K562 (cell line): ENCODE results near the gene ERLEC1. TPM values are rescaled to one million over a fixed set of nuclear protein-coding genes. Genes with fewer than 3 reads are reported as not detected.
A peak's percentile ranks its signal among the peaks of the same experiment; 100 is the strongest.

Experiments used
- ATAC-seq: fragments of 200-7000 bp; cut with Tn5 transposase; 3 replicates; pipeline ENCODE4 v1.9.1; 2020; ENCODE audit warnings: moderate library complexity
- BruUV-seq: library from RNA; stranded (reverse); fragments of 400-500 nt; replicated peaks from 2 replicates; lab custom pipeline; 2021; lab: Mats Ljungman, UMichigan
- CTCF ChIA-PET: fragments of 300-600 bp; formaldehyde crosslinking; extraction: SDS; loops from one replicate; lab custom pipeline; 2021; ENCODE audit warnings: low intra/inter-chr PET ratio; lab: Yijun Ruan, JAX
- POLR2A ChIA-PET: fragments of 300-600, 350-650 bp; sonication (Branson Sonifier 250); formaldehyde crosslinking; extraction: SDS; loops from one replicate; lab custom pipeline; 2021; ENCODE audit warnings: antibody characterized with exemption, inconsistent platforms; lab: Yijun Ruan, JAX
- DNase-seq, 4 experiments: peaks; one replicate each; pipeline versions ENCODE4 v3.0.0 to v3.0.0-alpha.2; 2011 to 2018; ENCODE audit warnings: low spot score in 3 of 4, mixed read lengths in 3 of 4; ENCODE audit errors: extremely low read depth in 1 of 4
- FAIRE-seq: peaks from 2 replicates; lab custom pipeline; 2011; peaks lifted over from hg19 to GRCh38; lab: Jason Lieb, UNC
- H2AFZ ChIP-seq: 2 replicates; pipeline ENCODE4 v1.6.0; 2011; ENCODE audit warnings: low read depth, low read length, control low read depth, inconsistent platforms
- H3K27ac ChIP-seq: fragments of 200-600 bp; 3 replicates; pipeline ENCODE4 v1.8.0; 2011; ENCODE audit warnings: low read depth, mild to moderate bottlenecking, control low read depth, inconsistent platforms, low read length, moderate library complexity, mixed read lengths; ENCODE audit errors: extremely low read depth
- H3K27me3 ChIP-seq, 2 experiments: fragments of 300-600 bp in 1 of 2; 2 replicates in 1 of 2; 3 replicates in 1 of 2; pipeline versions ENCODE4 v1.6.0 to v1.8.0; 2011; ENCODE audit warnings: inconsistent platforms in 2 of 2, low read length in 2 of 2, mild to moderate bottlenecking in 1 of 2, mixed read lengths in 1 of 2, moderate library complexity in 1 of 2; ENCODE audit not compliant: control insufficient read depth in 2 of 2, insufficient read depth in 2 of 2
- H3K36me3 ChIP-seq: fragments of 300-600 bp; 3 replicates; pipeline ENCODE4 v1.8.0; 2011; ENCODE audit warnings: mild to moderate bottlenecking, low read length, inconsistent platforms; ENCODE audit not compliant: control insufficient read depth, insufficient read depth
- H3K4me1 ChIP-seq, 2 experiments: fragments of 200-600 bp in 1 of 2; replicated peaks in 1 of 2; 2 replicates in 1 of 2; 3 replicates in 1 of 2; pipeline versions ENCODE4 v1.5.1 to v1.8.0; 2011; ENCODE audit warnings: inconsistent platforms in 2 of 2, low read length in 2 of 2, mild to moderate bottlenecking in 1 of 2, mixed read lengths in 1 of 2, moderate library complexity in 1 of 2; ENCODE audit not compliant: control insufficient read depth in 2 of 2, insufficient read depth in 2 of 2
- H3K4me2 ChIP-seq: 2 replicates; pipeline ENCODE4 v1.6.1; 2011; ENCODE audit warnings: low read length, control low read depth, inconsistent platforms, mixed read lengths; ENCODE audit not compliant: insufficient read depth
- H3K4me3 ChIP-seq: fragments of 200-600 bp; sonication (generic), shearing (Covaris generic); 2 replicates; pipeline ENCODE4 v1.5.1; 2016; ENCODE audit warnings: control low read depth, inconsistent platforms
- H3K79me2 ChIP-seq: fragments of 200-600 bp; 3 replicates; pipeline ENCODE4 v1.8.0; 2011; ENCODE audit warnings: low read length, inconsistent platforms; ENCODE audit not compliant: control insufficient read depth, insufficient read depth
- H3K9ac ChIP-seq, 2 experiments: 2 replicates each; pipeline versions ENCODE4 v1.6.0 to v1.6.1; 2011; ENCODE audit warnings: low read depth in 2 of 2, low read length in 2 of 2, control low read depth in 1 of 2, inconsistent platforms in 1 of 2, mild to moderate bottlenecking in 1 of 2, mixed read lengths in 1 of 2; ENCODE audit not compliant: insufficient read depth in 1 of 2
- H3K9me1 ChIP-seq: one replicate; pipeline ENCODE4 v1.6.0; 2011; ENCODE audit warnings: inconsistent platforms, mild to moderate bottlenecking, low read length, moderate library complexity; ENCODE audit not compliant: control insufficient read depth, insufficient read depth
- H3K9me3 ChIP-seq: replicated peaks from 2 replicates; pipeline ENCODE4 v1.5.1; 2011; ENCODE audit warnings: low read depth, low read length, inconsistent platforms; ENCODE audit not compliant: control insufficient read depth, insufficient read depth
- H4K20me1 ChIP-seq: replicated peaks from 2 replicates; pipeline ENCODE4 v1.6.1; 2011; ENCODE audit warnings: low read length, inconsistent platforms, mixed read lengths; ENCODE audit not compliant: control insufficient read depth, insufficient read depth
- MAFF ChIP-seq: IDR thresholded peaks from 2 replicates; pipeline ENCODE4 v1.6.1; 2012; ENCODE audit warnings: low read length, improper control_type of control experiment
- MXD1 ChIP-seq: fragments of 250-450 bp; sonication (Bioruptor Pico); IDR thresholded peaks from 2 replicates; pipeline ENCODE4 v1.8.0; 2021; ENCODE audit warnings: borderline replicate concordance, mild to moderate bottlenecking, moderate library complexity; ENCODE audit not compliant: poor library complexity, severe bottlenecking
- RAD21 ChIP-seq, 2 experiments: fragments of 250-450 bp in 1 of 2; fragments of 450-650 bp in 1 of 2; sonication (Bioruptor Pico) in 1 of 2; formaldehyde crosslinking in 1 of 2; IDR thresholded peaks in 1 of 2; conservative IDR thresholded peaks in 1 of 2; 2 replicates each; pipeline versions ENCODE4 v1.4.0 to v1.8.0; 2020 to 2022; ENCODE audit warnings: mild to moderate bottlenecking in 2 of 2, moderate library complexity in 1 of 2
- RBM25 ChIP-seq: fragments of 200-400 bp; formaldehyde crosslinking; IDR thresholded peaks from 2 replicates; pipeline ENCODE4 v1.6.1; 2018; ENCODE audit warnings: low read length, low read depth, moderate library complexity; ENCODE audit not compliant: severe bottlenecking
- SMAD4 ChIP-seq: fragments of 250-450 bp; sonication (Bioruptor Pico); conservative IDR thresholded peaks from 2 replicates; pipeline ENCODE4 v1.8.0; 2021; ENCODE audit warnings: inconsistent platforms, mild to moderate bottlenecking, moderate library complexity
- TEAD1 ChIP-seq, 2 experiments: fragments of 450-650 bp in 1 of 2; sonication (generic) in 1 of 2; formaldehyde crosslinking; IDR thresholded peaks; 2 replicates each; pipeline versions ENCODE4 v1.4.0 to v1.8.0; 2020 to 2022; ENCODE audit warnings: mild to moderate bottlenecking in 2 of 2, missing genetic modification reagents in 1 of 2
- in situ Hi-C: fragments of 300-500 bp; cut with MboI; formaldehyde crosslinking; loops from 4 replicates; pipeline ENCODE4 v1.15.0; 2018; ENCODE audit warnings: inconsistent platforms, mixed read lengths
- intact Hi-C: fragments of 100-400 bp; cut with micrococcal nuclease; formaldehyde crosslinking; loops from 2 replicates; pipeline ENCODE4 v1.14.2; 2022
- polyA plus RNA-seq, 8 experiments: library from polyadenylated mRNA; depleted of rRNA in 4 of 8; stranded (reverse) in 5 of 8; unstranded in 3 of 8; fragments of >200 nt; fragmentation: Nextera tagmentation in 2 of 8; fragmentation: Illumina TruSeq in 1 of 8; extraction: Ambion mirVana in 2 of 8; extraction: Trizol in 1 of 8; gene quantifications; 2 replicates each; pipeline versions ENCODE4 v1.2.1 to v1.2.3, GENCODE V29; 2011 to 2014; ENCODE audit warnings: inconsistent platforms in 1 of 8, missing spikeins in 1 of 8
- total RNA-seq, 7 experiments: library from RNA; depleted of rRNA in 6 of 7; stranded (reverse); fragments of >200 nt in 6 of 7; fragmentation: Illumina TruSeq in 2 of 7; extraction: Trizol in 2 of 7; gene quantifications; 2 replicates each; pipeline versions ENCODE4 v1.2.1 to v1.2.3, GENCODE V29; 2011 to 2021; ENCODE audit warnings: low replicate concordance in 1 of 7
- TF ChIP-seq, protein P1 (sequence below): fragments of 250-450 bp; sonication (Bioruptor Pico); IDR thresholded peaks from 2 replicates; pipeline ENCODE4 v1.8.0; 2022; ENCODE audit warnings: inconsistent platforms

The ERLEC1 gene
- total and polyA plus RNA-seq, 9 of the 15 experiments (the other 6 are each of a cell fraction or from before 2014, with no cell fraction given): 12.0 to 41.6 (median 30.6) TPM

DNA sequence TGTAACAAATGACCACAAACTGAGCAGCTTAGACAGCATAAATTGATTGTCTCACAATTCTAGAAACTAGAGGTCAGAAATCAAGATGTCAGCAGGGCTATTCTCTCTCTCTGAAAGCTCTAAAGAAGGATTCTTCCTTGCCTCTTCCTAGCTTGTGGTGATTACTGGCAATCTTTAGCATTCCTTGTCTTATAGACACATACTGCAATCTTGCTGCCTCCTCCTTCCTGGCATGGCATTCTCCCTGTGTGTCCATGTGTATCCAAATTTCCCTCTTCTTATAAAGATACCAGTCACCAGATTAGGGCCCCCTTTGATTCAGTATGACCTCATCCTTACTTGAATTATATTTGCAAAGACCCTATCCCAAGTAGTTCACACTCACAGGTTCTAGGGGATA, 2.4 kb upstream of the ERLEC1 start:
- H3K4me2 ChIP-seq: peak overlapping the region; percentile 100; the same call in 1 of the 2 replicates
- H3K27me3 ChIP-seq: no peaks in the 10 kb centered on the region; a peak in 1 of 5 replicates
- intact Hi-C loops: no loop called here
- no peak for TF ChIP-seq SMAD4
- TF ChIP-seq MXD1 (CRISPR knock-in tag): no peak
- TF ChIP-seq RAD21 (CRISPR knock-in tag; conservative IDR thresholded peaks at IDR 0.05 in 1 of 2, IDR thresholded peaks at IDR 0.05 in 1 of 2): no peak
- no peak for TF ChIP-seq MAFF
- TF ChIP-seq RBM25: no peak
- TF ChIP-seq, protein P1, sequence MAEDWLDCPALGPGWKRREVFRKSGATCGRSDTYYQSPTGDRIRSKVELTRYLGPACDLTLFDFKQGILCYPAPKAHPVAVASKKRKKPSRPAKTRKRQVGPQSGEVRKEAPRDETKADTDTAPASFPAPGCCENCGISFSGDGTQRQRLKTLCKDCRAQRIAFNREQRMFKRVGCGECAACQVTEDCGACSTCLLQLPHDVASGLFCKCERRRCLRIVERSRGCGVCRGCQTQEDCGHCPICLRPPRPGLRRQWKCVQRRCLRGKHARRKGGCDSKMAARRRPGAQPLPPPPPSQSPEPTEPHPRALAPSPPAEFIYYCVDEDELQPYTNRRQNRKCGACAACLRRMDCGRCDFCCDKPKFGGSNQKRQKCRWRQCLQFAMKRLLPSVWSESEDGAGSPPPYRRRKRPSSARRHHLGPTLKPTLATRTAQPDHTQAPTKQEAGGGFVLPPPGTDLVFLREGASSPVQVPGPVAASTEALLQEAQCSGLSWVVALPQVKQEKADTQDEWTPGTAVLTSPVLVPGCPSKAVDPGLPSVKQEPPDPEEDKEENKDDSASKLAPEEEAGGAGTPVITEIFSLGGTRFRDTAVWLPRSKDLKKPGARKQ (CRISPR knock-in tag): no peak
- no peak for TF ChIP-seq TEAD1 (CRISPR knock-in tag; IDR thresholded peaks at IDR 0.05)
- TF ChIP-seq, all 486 proteins: peak for 0
- Histone ChIP-seq H3K9me3 (no peaks in the 10 kb centered on the region), H3K36me3 (peaks cover 28% of the 10 kb centered on the region; the same call in 2 of the 3 replicates), H3K4me1 (peaks cover 4 to 11% of the 10 kb centered on the region in 2 experiments; a peak in 4 of 5 replicates), H3K9me1 (no peaks in the 10 kb centered on the region), H3K79me2 (peaks cover 97% of the 10 kb centered on the region), H2AFZ (no peak overlapping the region), H3K4me3 (0 out of 2 replicates have a peak overlapping the region, but pooled peaks have one; percentile 94), H4K20me1 (no peaks in the 10 kb centered on the region; the same call in 1 of the 2 replicates), H3K27ac (0 out of 3 replicates have a peak overlapping the region, but pooled peaks have one; percentile 26), H3K9ac (peak overlapping the region in 1 of 2 experiments; percentile 93; a peak in 3 of 4 replicates)
- ChIA-PET CTCF (interaction anchor here (0.7 kb wide), 1 partner anchor 140 kb away, joined by 4 read pairs; no protein-coding TSS in a partner anchor), POLR2A (interaction anchor here (1.3 to 5.8 kb wide), 2 partner anchors 16 to 20 kb away, joined by 4 to 45 read pairs; partner anchors contain the start of gene CHAC2)
- no peak for FAIRE-seq
- in situ Hi-C loops: no loop called here
- no peak for ATAC-seq
- DNase-seq: no peak
- BruUV-seq: no TSS peak
